ENCODE results near the gene SPOCK1.

SPOCK1 gene

DNA sequence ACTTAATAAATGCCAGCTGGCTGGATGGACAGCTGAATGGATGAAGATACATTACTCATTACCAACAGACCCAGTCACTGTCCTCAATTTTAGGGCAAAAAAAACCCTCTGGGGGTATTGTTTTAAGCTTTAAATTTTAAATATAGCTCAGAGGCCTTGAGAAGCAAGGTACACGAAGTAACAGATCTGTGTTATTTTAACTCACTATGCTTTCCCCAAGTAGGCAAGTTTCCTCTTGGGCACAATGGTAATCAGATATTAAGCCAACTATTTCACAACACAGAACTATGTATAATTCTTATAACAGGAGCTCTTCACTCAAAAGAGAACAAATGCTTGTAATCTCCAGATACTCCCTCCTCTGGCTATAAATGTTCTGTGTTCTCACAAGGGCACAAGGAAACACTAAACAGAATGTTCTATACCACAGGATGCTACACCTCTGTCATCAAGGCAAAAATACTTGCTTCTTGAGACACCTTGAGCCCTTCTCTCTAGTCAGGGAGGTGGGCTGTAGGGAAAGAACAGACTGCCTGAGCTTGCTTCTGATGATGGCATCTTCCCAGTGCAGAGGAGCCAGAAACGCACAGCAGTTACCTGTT lies 443.8 kb downstream of the SPOCK1 start:
- no peaks in the 10 kb centered on the region for H3K36me3 ChIP-seq (ENCODE audit: control insufficient read depth, insufficient read depth, low read length)
- H3K4me3 ChIP-seq (ENCODE audit: insufficient read depth, low read depth, low read length, poor library complexity, severe bottlenecking), result no peak overlapping the region
- no peak overlapping the region for H3K27ac ChIP-seq (ENCODE audit: insufficient read depth, low read length, poor library complexity, severe bottlenecking)
- no peaks in the 10 kb centered on the region for H3K4me1 ChIP-seq (ENCODE audit: control insufficient read depth, insufficient read depth, low read length, poor library complexity, severe bottlenecking)
- no peaks in the 10 kb centered on the region for H3K27me3 ChIP-seq (replicated peaks; ENCODE audit: control insufficient read depth, insufficient read depth, low read length, poor library complexity, severe bottlenecking)
- no peaks in the 10 kb centered on the region for H3K9me3 ChIP-seq (ENCODE audit: control insufficient read depth, low read length)
- DNase-seq, result no peak

- H3K9me3 ChIP-seq (ENCODE audit: control insufficient read depth, low read length), result no peaks in the 10 kb centered on the region
Measured at GRCh38 chr5:137054792-137055191, 444.3 kb downstream of the SPOCK1 start.

GRCh38 chr5:137054335-137054734 lies 444.8 kb downstream of the SPOCK1 start:
- no peak overlapping the region for H3K4me3 ChIP-seq (ENCODE audit: insufficient read depth, low read depth, low read length, poor library complexity, severe bottlenecking)
- H3K9me3 ChIP-seq (ENCODE audit: control insufficient read depth, low read length), result no peaks in the 10 kb centered on the region
- no peaks in the 10 kb centered on the region for H3K4me1 ChIP-seq (ENCODE audit: control insufficient read depth, insufficient read depth, low read length, poor library complexity, severe bottlenecking)
- no peaks in the 10 kb centered on the region for H3K36me3 ChIP-seq (ENCODE audit: control insufficient read depth, insufficient read depth, low read length)
- DNase-seq, result no peak
- H3K27ac ChIP-seq (ENCODE audit: insufficient read depth, low read length, poor library complexity, severe bottlenecking), result no peak overlapping the region
- H3K27me3 ChIP-seq (replicated peaks; ENCODE audit: control insufficient read depth, insufficient read depth, low read length, poor library complexity, severe bottlenecking), result no peaks in the 10 kb centered on the region

More at GRCh38 chr5:137054792-137055191, 444.3 kb downstream of the SPOCK1 start:
- Histone ChIP-seq H3K4me3 (ENCODE audit: insufficient read depth, low read depth, low read length, poor library complexity, severe bottlenecking) (no peak overlapping the region), H3K4me1 (ENCODE audit: control insufficient read depth, insufficient read depth, low read length, poor library complexity, severe bottlenecking) (no peaks in the 10 kb centered on the region), H3K27me3 (replicated peaks; ENCODE audit: control insufficient read depth, insufficient read depth, low read length, poor library complexity, severe bottlenecking) (no peaks in the 10 kb centered on the region), H3K36me3 (ENCODE audit: control insufficient read depth, insufficient read depth, low read length) (no peaks in the 10 kb centered on the region), H3K27ac (ENCODE audit: insufficient read depth, low read length, poor library complexity, severe bottlenecking) (no peak overlapping the region)
- DNase-seq, result no peak

- no peak for DNase-seq
- Histone ChIP-seq H3K4me3 (ENCODE audit: insufficient read depth, low read depth, low read length, poor library complexity, severe bottlenecking) (no peak overlapping the region), H3K4me1 (ENCODE audit: control insufficient read depth, insufficient read depth, low read length, poor library complexity, severe bottlenecking) (no peaks in the 10 kb centered on the region), H3K9me3 (ENCODE audit: control insufficient read depth, low read length) (no peaks in the 10 kb centered on the region), H3K36me3 (ENCODE audit: control insufficient read depth, insufficient read depth, low read length) (no peaks in the 10 kb centered on the region), H3K27me3 (replicated peaks; ENCODE audit: control insufficient read depth, insufficient read depth, low read length, poor library complexity, severe bottlenecking) (no peaks in the 10 kb centered on the region), H3K27ac (ENCODE audit: insufficient read depth, low read length, poor library complexity, severe bottlenecking) (no peak overlapping the region)
Measured at GRCh38 chr5:137051161-137051560, 448.0 kb downstream of the SPOCK1 start.

DNA sequence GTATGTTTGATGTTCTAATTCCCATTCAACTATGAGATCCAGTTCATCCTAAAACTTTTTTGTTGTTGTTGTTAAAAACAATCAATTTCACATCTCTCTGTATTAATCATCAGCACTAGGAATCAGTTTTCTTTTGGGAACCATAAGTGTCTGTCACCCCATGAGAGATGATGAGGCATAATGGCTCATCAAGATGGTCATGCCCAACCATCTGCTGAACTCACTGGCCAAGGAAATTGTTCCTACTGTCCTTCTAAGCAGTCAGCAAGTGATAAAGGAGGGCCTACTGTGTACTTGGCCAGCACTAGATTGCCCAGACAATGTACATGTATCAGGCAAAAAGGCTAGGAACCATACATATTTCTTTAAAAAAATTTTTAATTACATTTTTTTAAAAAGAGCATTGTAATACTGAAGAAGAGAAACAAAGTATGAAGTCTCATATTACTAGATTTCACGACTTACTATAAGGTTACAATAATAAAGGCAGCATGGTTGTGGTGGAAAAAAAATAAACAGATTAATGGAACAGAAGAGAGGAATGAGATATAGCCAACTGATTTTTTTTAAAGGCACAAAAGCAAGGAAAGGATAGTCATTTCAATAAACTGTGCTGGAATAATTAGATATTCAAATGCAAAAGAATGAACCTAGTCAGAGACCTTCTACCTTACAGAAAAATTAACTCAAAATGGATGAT lies 458.3 kb downstream of the SPOCK1 start:
- H3K36me3 ChIP-seq (ENCODE audit: control insufficient read depth, insufficient read depth, low read length), result no peaks in the 10 kb centered on the region
- DNase-seq, result no peak
- H3K27ac ChIP-seq (ENCODE audit: insufficient read depth, low read length, poor library complexity, severe bottlenecking), result no peak overlapping the region
- no peaks in the 10 kb centered on the region for H3K4me1 ChIP-seq (ENCODE audit: control insufficient read depth, insufficient read depth, low read length, poor library complexity, severe bottlenecking)
- H3K9me3 ChIP-seq (ENCODE audit: control insufficient read depth, low read length), result no peaks in the 10 kb centered on the region
- H3K27me3 ChIP-seq (replicated peaks; ENCODE audit: control insufficient read depth, insufficient read depth, low read length, poor library complexity, severe bottlenecking), result no peaks in the 10 kb centered on the region
- no peak overlapping the region for H3K4me3 ChIP-seq (ENCODE audit: insufficient read depth, low read depth, low read length, poor library complexity, severe bottlenecking)

- DNase-seq, result no peak
- no peaks in the 10 kb centered on the region for H3K4me1 ChIP-seq (ENCODE audit: control insufficient read depth, insufficient read depth, low read length, poor library complexity, severe bottlenecking)
- H3K4me3 ChIP-seq (ENCODE audit: insufficient read depth, low read depth, low read length, poor library complexity, severe bottlenecking), result no peak overlapping the region
- H3K9me3 ChIP-seq (ENCODE audit: control insufficient read depth, low read length), result no peaks in the 10 kb centered on the region
- no peak overlapping the region for H3K27ac ChIP-seq (ENCODE audit: insufficient read depth, low read length, poor library complexity, severe bottlenecking)
- no peaks in the 10 kb centered on the region for H3K27me3 ChIP-seq (replicated peaks; ENCODE audit: control insufficient read depth, insufficient read depth, low read length, poor library complexity, severe bottlenecking)
- no peaks in the 10 kb centered on the region for H3K36me3 ChIP-seq (ENCODE audit: control insufficient read depth, insufficient read depth, low read length)
Measured at GRCh38 chr5:137040024-137040423, 459.1 kb downstream of the SPOCK1 start.

DNA sequence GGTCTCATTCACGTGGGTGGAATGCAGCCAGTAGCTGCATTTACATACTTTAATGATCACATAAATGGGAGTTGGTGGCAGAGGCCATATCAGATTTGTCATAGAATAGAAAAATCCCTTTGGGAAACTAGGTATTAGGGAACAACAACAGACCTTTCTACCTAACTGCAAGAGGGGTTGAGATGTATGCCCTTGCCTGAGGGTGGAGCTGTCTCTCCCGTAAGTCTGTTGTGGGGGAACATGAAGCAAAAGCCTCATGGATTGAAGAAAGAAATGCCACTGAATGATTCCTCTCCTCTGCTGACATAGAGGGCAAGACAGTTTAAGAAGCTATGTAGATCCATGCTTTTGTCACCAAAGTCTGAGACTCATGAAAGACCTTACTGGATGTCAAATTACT lies 461.3 kb downstream of the SPOCK1 start:
- Histone ChIP-seq H3K36me3 (ENCODE audit: control insufficient read depth, insufficient read depth, low read length) (no peaks in the 10 kb centered on the region), H3K27ac (ENCODE audit: insufficient read depth, low read length, poor library complexity, severe bottlenecking) (no peak overlapping the region), H3K27me3 (replicated peaks; ENCODE audit: control insufficient read depth, insufficient read depth, low read length, poor library complexity, severe bottlenecking) (no peaks in the 10 kb centered on the region), H3K9me3 (ENCODE audit: control insufficient read depth, low read length) (no peaks in the 10 kb centered on the region), H3K4me3 (ENCODE audit: insufficient read depth, low read depth, low read length, poor library complexity, severe bottlenecking) (no peak overlapping the region), H3K4me1 (ENCODE audit: control insufficient read depth, insufficient read depth, low read length, poor library complexity, severe bottlenecking) (no peaks in the 10 kb centered on the region)
- no peak for DNase-seq

DNA sequence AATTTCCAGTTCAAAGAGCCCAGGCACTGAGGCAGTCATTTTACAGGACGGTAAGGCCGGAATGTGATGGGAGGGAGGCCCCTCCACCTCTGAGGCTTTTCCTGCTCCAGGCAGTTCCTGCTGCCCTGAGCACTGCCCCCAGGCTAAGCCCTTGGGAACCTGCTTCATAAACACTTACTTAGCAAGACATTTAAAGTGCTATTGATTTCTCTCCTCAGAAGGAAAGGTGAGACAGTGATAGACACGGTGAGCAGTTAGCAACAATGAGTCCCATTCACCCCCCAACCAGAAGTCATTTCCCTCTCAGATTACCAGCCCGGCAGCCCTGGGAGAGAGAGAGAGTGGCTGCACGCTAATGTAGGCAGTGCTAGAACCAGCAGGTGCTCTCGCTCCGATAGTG lies 462.5 kb downstream of the SPOCK1 start:
- no peak for DNase-seq
- H3K36me3 ChIP-seq (ENCODE audit: control insufficient read depth, insufficient read depth, low read length), result no peaks in the 10 kb centered on the region

GRCh38 chr5:137035480-137035878 lies 463.6 kb downstream of the SPOCK1 start:
- Histone ChIP-seq H3K27me3 (replicated peaks; ENCODE audit: control insufficient read depth, insufficient read depth, low read length, poor library complexity, severe bottlenecking) (no peaks in the 10 kb centered on the region), H3K36me3 (ENCODE audit: control insufficient read depth, insufficient read depth, low read length) (no peaks in the 10 kb centered on the region), H3K4me1 (ENCODE audit: control insufficient read depth, insufficient read depth, low read length, poor library complexity, severe bottlenecking) (no peaks in the 10 kb centered on the region), H3K9me3 (ENCODE audit: control insufficient read depth, low read length) (no peaks in the 10 kb centered on the region), H3K27ac (ENCODE audit: insufficient read depth, low read length, poor library complexity, severe bottlenecking) (no peak overlapping the region), H3K4me3 (ENCODE audit: insufficient read depth, low read depth, low read length, poor library complexity, severe bottlenecking) (no peak overlapping the region)
- no peak for DNase-seq

More for the DNA sequence above, 462.5 kb downstream of the SPOCK1 start:
- H3K4me3 ChIP-seq (ENCODE audit: insufficient read depth, low read depth, low read length, poor library complexity, severe bottlenecking), result no peak overlapping the region
- no peaks in the 10 kb centered on the region for H3K9me3 ChIP-seq (ENCODE audit: control insufficient read depth, low read length)
- H3K27ac ChIP-seq (ENCODE audit: insufficient read depth, low read length, poor library complexity, severe bottlenecking), result no peak overlapping the region
- no peaks in the 10 kb centered on the region for H3K27me3 ChIP-seq (replicated peaks; ENCODE audit: control insufficient read depth, insufficient read depth, low read length, poor library complexity, severe bottlenecking)
- H3K4me1 ChIP-seq (ENCODE audit: control insufficient read depth, insufficient read depth, low read length, poor library complexity, severe bottlenecking), result no peaks in the 10 kb centered on the region

- H3K4me3 ChIP-seq (ENCODE audit: insufficient read depth, low read depth, low read length, poor library complexity, severe bottlenecking), result no peak overlapping the region
- H3K27ac ChIP-seq (ENCODE audit: insufficient read depth, low read length, poor library complexity, severe bottlenecking), result no peak overlapping the region
- H3K4me1 ChIP-seq (ENCODE audit: control insufficient read depth, insufficient read depth, low read length, poor library complexity, severe bottlenecking), result no peaks in the 10 kb centered on the region
- no peak for DNase-seq
- H3K36me3 ChIP-seq (ENCODE audit: control insufficient read depth, insufficient read depth, low read length), result no peaks in the 10 kb centered on the region
- no peaks in the 10 kb centered on the region for H3K27me3 ChIP-seq (replicated peaks; ENCODE audit: control insufficient read depth, insufficient read depth, low read length, poor library complexity, severe bottlenecking)
- no peaks in the 10 kb centered on the region for H3K9me3 ChIP-seq (ENCODE audit: control insufficient read depth, low read length)
Measured at GRCh38 chr5:137034764-137035479, 464.2 kb downstream of the SPOCK1 start.
